HG03457 (cell line): ENCODE measurements around the gene ASH1L.
"Not testable (repeated sequence)": the region's sequence is repeated elsewhere in the genome, so short reads cannot be mapped to it uniquely, and the experiment has no call there.

Experiments used
- ATAC-seq: cut with Tn5 transposase; IDR thresholded peaks from one replicate; pipeline ENCODE4 v1.9.1; 2021; ENCODE audit warnings: moderate number of reproducible peaks; ENCODE audit not compliant: unreplicated experiment

ASH1L gene

DNA sequence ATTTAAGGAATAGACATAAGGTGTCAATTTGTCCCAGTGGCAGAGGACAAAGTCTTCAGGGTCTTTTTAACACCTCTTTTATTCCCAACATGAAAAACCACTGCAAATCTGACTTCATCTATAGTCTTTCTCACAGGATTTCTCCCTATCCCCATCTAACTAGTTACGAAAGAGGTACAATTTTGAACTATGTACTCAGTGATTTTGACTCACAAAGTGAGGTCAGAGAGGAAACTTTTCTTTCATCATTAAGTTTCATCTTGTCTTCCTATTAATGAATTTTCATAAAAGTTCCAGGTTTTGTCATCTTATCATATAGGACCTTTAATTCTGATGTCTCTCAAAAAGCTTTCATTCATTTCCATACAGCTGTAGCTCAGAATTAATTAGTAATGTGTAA, 63.3 kb downstream of the ASH1L start:
- no peak for ATAC-seq

GRCh38 chr1:155493595-155493994, 69.0 kb downstream of the ASH1L start:
- not testable (repeated sequence) for ATAC-seq

GRCh38 chr1:155488419-155488818, 74.2 kb downstream of the ASH1L start:
- ATAC-seq: not testable (repeated sequence)

- no peak for ATAC-seq
These were observed 75.1 kb downstream of the ASH1L start for GRCh38 chr1:155487541-155487940.

DNA sequence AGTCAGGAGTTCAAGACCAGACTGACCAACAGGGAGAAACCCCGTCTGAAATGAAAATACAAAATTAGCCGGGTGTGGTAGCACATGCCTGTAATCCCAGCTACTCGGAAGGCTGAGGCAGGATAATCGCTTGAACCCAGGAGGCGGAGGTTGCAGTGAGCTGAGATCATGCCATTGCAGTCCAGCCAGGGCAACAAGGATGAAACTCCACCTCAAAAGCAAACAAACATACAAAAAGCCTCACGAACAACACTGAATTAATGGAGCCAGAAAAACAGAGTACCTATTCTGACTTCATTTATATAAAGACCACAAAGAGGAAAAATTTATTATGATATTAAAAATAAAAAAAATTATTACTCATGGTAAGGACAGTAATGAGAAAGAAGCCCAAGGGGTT, 75.7 kb downstream of the ASH1L start:
- ATAC-seq: not testable (repeated sequence)

DNA sequence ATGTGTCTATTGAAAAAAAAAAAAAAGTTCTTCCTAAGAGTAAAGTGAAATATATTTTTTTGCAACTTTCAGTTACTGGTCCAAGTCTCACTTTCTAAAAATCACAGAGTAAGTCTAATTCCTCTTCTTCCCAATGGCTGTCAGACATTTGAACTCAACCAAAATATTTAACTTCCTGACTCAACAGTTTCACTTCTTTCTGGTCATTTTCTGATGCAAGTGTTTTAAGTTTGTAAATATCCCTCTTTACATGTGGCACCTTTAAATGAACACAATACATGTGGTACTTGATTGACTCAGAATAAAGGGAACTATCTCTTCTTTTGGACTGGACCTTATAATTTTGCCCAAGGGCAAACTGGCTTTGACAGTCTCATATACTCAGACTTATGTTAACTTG, 76.7 kb downstream of the ASH1L start:
- no peak for ATAC-seq

GRCh38 chr1:155485222-155485621, 77.4 kb downstream of the ASH1L start:
- no peak for ATAC-seq

DNA sequence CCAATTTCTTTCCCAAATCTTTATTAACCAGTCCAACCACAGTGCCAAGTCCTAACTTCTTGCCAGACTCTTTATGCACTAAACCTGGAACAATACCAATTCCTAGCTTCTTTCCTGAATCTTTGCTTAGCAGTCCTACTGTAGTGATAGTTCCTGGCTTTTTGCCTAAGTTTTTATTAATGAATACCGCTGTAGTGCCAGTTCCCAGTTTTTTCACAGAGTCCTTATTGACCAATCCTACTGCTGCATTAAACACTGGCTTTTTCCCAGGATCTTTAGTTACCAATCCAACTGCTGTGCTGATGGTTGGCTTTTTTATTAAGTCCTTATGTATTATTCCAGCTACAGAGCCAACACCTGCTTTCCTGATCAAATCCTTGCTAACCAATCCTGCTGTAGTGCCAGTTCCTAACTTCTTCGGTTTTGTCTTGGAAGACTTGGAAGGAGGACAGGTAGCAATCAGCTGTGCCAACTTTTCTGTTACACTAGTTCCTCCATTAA, 80.8 kb downstream of the ASH1L start:
- no peak for ATAC-seq

DNA sequence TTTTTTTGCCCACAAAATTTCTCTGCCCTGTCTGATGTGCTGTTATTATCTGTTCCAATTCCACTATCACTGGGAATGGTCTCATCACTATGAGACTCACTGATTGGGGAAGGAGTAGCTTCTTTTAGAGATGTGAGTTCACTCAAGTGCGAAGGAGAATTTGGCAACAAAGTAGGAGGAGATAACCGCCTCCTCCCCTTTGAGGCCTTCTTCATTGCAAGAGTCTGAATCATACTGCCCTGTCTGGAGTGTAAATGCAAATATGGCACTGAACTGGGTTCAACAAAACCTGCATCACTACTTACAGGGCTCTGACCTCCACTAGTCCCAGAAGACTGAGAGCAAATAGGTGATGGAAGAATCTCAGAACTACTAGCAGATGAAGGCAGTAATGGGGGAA, 83.4 kb downstream of the ASH1L start:
- ATAC-seq: no peak

GRCh38 chr1:155478270-155478852, 84.2 kb downstream of the ASH1L start:
- no peak for ATAC-seq

GRCh38 chr1:155474146-155474545, 88.5 kb downstream of the ASH1L start:
- no peak for ATAC-seq

DNA sequence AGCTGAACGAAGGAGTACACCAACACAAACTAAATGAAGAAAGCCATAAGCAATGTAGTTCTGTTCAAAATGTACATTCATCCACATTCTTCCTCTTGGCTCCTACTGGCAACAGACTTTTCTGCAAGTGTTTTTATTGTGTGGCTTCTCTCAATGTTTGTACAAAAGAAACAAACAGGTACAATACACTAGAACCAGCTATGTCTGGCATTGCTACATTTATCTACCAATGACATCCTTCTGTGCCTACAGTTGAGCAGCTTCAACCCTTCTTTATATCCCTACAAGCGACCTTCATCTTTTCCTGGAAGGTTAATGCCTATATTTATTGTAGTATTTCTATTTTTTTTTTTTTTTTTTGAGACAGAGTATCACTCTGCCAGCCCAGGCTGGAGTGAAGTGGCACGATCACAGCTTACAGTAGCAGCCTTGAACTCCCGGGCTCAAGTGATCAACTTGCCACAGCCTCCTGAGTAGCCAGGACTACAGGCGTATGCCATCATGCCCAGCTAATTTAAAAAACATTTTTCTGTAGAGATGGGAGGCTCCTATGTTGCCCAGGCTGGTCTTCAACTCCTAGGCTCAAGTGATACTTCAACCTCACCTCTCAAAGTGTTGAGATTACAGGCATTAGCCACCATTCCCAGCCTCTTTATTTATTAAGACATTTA, 89.3 kb downstream of the ASH1L start:
- ATAC-seq: no peak

DNA sequence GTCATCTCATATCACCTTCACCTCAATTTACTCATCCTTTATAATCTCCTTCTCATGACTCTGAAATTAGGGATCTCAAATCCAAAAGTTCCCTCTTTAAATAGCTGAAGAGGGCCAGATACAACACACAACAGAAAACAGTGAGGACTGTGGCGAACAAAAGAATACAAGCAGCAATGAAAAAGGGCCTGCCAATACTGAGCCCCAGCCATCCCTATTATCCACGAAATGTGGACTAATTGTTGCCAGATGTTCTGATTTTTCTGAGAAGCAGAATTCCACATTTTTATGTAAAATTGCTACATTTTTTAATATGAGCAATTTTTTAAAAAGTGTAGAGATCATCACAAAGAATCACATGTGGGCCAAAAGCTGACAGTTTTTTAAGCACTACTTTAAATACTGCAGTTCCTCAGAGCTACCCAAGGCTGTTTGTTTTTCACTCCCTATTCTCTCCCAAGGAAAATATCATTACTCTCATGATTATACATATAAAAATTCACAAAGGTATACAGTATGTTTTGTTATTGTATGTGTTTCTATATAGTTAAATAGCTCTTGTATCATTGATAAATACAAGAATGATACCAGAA, 90.0 kb downstream of the ASH1L start:
- no peak for ATAC-seq

- ATAC-seq: no peak
These were observed 90.7 kb downstream of the ASH1L start for GRCh38 chr1:155471891-155472290.

DNA sequence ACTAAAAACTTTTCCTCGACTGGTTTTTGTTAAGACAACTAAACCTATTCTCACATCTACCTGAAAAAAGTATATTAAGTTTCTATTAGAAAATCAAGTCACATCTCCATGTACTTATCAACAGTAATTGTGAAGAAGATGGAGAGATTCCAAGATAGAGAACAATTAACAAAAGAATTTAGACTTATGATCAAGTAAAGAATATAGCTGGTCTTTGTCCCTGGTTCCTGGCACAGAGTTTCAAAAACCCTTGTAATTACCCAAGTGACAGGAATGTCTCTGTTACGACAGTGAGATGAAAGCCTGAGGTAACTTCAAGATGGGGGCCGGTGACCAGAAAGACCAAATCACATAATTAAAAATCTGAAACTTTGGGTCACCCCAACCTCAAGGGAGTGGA, 91.6 kb downstream of the ASH1L start:
- ATAC-seq: no peak

DNA sequence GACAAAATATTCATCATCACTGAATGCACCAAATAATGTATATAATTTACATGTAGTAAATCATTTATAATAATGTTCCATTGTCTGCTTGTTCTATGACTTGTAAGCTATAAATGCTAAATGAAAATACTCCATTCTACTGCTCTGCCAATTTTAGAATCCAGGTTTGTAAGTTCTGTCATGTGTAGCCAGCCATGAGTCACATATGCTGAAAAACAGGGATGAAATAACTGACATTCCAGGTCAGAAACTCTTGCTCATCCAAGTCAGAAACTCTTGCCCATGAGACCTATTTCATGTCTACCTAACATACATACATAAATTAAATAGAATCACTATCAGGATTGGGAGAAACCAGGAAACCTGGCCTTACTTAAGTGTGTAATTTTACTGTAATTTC, 95.6 kb downstream of the ASH1L start:
- ATAC-seq: no peak

DNA sequence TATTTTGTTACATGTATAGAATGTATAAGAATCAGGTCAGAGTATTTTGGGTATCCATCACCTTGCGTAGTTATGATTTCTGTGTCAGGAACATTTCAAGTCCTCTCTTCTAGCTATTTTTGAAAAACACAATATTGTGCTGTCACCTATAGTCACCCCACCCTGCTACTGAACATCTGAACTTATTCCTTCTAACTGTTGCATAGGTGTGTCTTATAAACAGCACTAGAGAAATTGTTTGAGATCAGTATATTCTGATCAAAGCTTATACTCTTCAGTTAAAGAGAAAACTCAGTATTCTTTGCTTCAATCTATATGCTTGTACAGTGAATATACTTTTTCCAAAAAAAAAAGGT, 96.0 kb downstream of the ASH1L start:
- no peak for ATAC-seq

- ATAC-seq: no peak
These were observed 98.5 kb downstream of the ASH1L start for GRCh38 chr1:155463865-155464650.

DNA sequence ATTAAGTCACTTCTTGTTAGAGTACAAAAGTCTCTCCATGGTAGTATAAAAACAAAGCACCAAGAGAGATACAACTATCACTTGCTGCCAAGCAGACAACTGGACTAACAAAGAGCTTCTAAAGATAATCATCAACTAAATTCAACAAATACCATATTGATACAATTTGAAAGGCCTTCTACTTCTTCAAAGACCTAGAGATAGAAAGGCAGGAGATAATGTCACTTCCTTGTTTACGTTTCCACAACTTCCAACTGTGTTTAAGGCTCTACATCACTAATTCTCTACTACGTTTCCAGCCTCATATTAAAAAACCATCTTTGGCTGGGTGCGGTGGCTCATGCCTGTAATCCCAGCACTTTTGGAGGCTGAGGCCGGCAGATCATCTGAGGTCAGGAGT, 104.5 kb downstream of the ASH1L start:
- ATAC-seq: no peak

DNA sequence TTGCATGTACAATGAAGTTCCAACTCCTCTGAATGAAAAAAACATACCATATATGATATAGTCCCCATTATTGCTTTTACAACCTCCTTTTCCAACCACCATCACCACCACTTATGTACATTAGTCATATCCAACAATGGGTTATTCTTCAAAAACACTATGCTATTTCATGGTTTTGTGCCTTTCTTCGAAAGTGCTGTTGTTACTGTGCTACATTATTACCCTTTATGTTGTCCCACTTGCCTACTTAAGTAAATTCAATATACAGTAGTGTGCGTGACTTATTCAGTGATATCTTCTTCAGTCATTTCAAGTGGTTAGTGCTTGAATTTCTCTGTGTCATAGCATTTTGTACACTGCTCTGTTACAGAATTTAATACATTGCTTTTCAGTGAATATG, 105.3 kb downstream of the ASH1L start:
- no peak for ATAC-seq

DNA sequence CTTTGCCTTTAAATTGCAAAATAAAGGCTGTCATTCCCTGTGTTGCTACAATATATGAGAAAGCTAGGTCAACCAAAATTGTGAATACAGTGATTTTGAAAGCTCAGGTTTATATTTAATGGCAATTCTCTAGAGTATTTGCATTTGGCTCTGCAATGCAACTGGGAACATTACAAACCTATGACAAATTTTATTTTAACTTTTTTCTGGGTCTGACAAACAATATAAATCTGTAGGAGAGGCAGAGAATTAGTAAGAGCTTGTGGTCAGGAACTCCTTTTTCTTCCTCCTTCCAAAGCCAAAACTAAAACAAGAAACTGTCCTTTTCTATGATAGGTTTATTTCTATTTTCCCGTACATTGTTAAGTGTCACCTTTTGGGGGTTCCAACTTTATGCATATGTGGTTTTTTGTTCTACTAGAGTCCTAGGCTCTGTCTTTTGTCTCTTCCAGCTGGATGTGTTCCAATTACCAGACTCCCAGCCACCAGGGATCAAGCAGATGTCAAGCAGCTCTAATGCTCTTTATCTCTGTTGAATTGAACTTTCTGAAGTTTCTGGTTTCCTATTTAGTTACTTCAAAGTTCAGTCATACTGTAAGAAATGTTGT, 106.9 kb downstream of the ASH1L start:
- ATAC-seq: no peak
